ENCODE measurements around the gene THADA. TPM values are rescaled to one million over a fixed set of nuclear protein-coding genes. Genes with fewer than 3 reads are reported as not detected.
A peak's percentile ranks its signal among the peaks of the same experiment; 100 is the strongest.

THADA gene
- total and polyA plus RNA-seq, 2 experiments from 2014 or later, result 10.8 to 18.8 TPM

DNA sequence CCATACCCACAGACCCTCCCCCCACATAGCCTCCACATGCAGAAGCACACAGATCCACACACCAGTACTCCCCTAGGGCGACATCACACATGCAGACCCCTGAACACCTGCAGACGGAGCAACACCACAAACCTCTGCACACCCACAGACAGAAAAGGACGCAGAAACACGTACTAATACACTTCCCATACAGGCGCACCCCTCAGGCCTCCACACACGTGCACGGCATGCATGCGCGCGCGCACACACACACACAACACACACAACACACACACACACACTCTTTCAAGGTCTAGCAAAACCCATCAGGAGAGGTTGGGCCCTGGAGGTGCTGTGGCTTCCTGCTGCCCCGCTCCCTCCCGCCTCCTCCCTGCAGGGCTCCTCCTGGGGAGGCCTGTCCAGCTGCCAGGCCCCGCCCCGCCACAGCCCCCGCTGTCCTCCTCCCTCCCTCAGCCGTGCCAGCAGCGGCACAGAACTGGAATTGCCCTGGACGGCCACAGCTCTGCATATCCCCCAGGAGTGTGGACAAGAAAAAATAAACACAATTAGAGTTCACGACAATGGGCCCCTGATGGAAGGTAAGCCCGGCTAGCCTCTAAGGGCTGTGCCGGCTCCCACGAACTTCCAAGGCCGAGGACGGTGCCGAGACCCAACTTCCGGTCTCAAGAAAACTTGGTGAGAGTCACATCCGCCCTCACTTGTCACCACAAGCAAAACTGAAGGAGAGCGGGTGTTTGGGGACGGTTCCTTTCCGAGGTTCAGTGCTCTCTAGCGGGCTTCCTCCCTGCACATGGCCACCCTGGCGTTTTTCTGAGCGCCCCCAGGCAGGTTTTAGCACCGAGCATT lies 376.2 kb downstream of the THADA start:
- Histone ChIP-seq H3K36me3 (replicated peaks; ENCODE audit: insufficient read depth, low read depth) (no peaks in the 10 kb centered on the region), H3K27ac (peak overlapping the region; percentile 100), H3K4me2 (peak overlapping the region; percentile 77), H3K4me3 (no peak overlapping the region), H3K27me3 (no peaks in the 10 kb centered on the region), H3K4me1 (ENCODE audit: insufficient read depth) (peaks cover 38% of the 10 kb centered on the region), H3K9me2 (replicated peaks; ENCODE audit: insufficient read depth) (no peaks in the 10 kb centered on the region), H3K9me3 (ENCODE audit: low read depth) (no peaks in the 10 kb centered on the region), H2AFZ (no peak overlapping the region), H4K20me1 (ENCODE audit: insufficient read depth, poor library complexity, severe bottlenecking) (peaks cover 17% of the 10 kb centered on the region), H3K79me2 (peaks cover 30% of the 10 kb centered on the region)
- DNase-seq (ENCODE audit: low spot score), result peak; percentile 92
- WGBS (ENCODE audit: low lambda C conversion rate, missing lambda C conversion rate), result 14% methylated on average over 31 of the region's 35 CpGs
- TF ChIP-seq EZH2 (IDR thresholded peaks at IDR 0.05; ENCODE audit: borderline replicate concordance), result no peak

DNA sequence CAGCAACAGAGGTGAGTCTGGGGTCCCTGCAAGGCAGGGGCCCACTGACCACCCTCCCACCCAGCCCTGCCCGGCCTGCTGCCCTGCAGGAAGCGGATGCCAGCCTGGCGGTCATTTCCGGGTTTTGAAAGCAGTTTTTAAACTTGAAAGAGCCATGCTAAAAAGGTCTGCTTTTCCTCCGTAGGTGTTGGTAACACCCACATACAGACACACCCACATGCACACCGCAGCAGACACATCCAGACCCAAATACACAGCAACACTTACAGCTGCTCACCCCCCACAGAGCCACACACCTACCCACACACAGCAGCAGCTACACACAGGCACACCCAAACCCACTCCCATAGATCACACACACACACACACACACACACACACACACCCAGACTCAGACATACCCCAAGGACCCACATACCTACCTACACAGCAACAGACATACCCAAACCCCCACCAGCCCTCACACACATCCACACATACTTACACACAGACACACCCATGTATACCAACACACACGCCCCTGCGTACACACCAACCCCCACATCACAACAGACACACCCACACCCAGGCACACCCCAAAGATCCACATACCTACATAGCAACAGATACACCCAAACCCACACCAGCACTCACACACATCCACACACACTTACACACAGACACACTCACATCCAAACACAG lies 377.0 kb downstream of the THADA start:
- no peaks in the 10 kb centered on the region for H3K9me2 ChIP-seq (replicated peaks; ENCODE audit: insufficient read depth)
- WGBS (ENCODE audit: low lambda C conversion rate, missing lambda C conversion rate), result 34% methylated on average over 8 of the region's 8 CpGs
- H3K36me3 ChIP-seq (replicated peaks; ENCODE audit: insufficient read depth, low read depth), result no peaks in the 10 kb centered on the region
- H3K9me3 ChIP-seq (ENCODE audit: low read depth), result no peaks in the 10 kb centered on the region
- no peaks in the 10 kb centered on the region for H3K27me3 ChIP-seq
- H3K4me1 ChIP-seq (ENCODE audit: insufficient read depth), result peaks cover 38% of the 10 kb centered on the region
- no peak for TF ChIP-seq EZH2phosphoT487 (IDR thresholded peaks at IDR 0.05; ENCODE audit: low read depth, severe bottlenecking, unreplicated experiment)
- TF ChIP-seq, protein P1, sequence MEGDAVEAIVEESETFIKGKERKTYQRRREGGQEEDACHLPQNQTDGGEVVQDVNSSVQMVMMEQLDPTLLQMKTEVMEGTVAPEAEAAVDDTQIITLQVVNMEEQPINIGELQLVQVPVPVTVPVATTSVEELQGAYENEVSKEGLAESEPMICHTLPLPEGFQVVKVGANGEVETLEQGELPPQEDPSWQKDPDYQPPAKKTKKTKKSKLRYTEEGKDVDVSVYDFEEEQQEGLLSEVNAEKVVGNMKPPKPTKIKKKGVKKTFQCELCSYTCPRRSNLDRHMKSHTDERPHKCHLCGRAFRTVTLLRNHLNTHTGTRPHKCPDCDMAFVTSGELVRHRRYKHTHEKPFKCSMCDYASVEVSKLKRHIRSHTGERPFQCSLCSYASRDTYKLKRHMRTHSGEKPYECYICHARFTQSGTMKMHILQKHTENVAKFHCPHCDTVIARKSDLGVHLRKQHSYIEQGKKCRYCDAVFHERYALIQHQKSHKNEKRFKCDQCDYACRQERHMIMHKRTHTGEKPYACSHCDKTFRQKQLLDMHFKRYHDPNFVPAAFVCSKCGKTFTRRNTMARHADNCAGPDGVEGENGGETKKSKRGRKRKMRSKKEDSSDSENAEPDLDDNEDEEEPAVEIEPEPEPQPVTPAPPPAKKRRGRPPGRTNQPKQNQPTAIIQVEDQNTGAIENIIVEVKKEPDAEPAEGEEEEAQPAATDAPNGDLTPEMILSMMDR (IDR thresholded peaks at IDR 0.05; ENCODE audit: poor library complexity), result no peak
- TF ChIP-seq EZH2 (IDR thresholded peaks at IDR 0.05; ENCODE audit: borderline replicate concordance), result no peak
- peak overlapping the region; percentile 77 for H3K4me2 ChIP-seq
- H2AFZ ChIP-seq, result no peak overlapping the region
- peak overlapping the region; percentile 100 for H3K27ac ChIP-seq
- peaks cover 11% of the 10 kb centered on the region for H4K20me1 ChIP-seq (ENCODE audit: insufficient read depth, poor library complexity, severe bottlenecking)
- H3K4me3 ChIP-seq, result no peak overlapping the region
- peaks cover 24% of the 10 kb centered on the region for H3K79me2 ChIP-seq
- DNase-seq (ENCODE audit: low spot score), result peak; percentile 56

DNA sequence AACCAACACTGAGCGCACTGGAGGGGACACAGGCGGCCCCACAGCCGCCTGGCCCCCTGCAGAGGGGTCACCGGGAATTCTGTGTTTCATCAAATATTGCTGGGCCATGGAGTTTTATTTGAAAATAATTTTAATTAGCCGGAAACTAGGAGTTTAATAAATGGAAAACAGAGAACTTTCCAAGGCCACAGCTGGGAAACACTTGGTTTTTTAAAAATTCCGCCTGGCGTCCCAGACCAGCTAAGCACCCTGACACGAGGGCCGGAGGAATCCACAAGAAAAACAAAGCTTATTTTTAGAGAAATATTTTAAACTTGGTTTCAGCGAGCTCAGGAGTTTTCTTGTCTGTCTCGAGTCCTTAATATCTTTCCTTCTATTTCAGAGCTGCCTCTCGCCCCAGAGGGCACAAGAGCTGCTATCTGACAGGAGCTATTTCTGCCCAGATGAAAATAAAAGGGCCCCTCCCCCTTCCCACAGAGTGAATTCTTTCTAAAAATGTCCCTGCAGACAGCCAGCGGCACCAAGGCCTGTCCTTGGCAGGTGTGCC lies 377.6 kb downstream of the THADA start:
- H2AFZ ChIP-seq, result no peak overlapping the region
- no peak overlapping the region for H3K4me3 ChIP-seq
- WGBS (ENCODE audit: low lambda C conversion rate, missing lambda C conversion rate), result 27% methylated on average over 13 of the region's 13 CpGs

More for the DNA sequence above, 377.6 kb downstream of the THADA start:
- H3K27me3 ChIP-seq, result no peaks in the 10 kb centered on the region
- peak overlapping the region; percentile 100 for H3K27ac ChIP-seq
- peak; percentile 39 for DNase-seq (ENCODE audit: low spot score)
- peak overlapping the region; percentile 77 for H3K4me2 ChIP-seq
- TF ChIP-seq, protein P1 (IDR thresholded peaks at IDR 0.05; ENCODE audit: poor library complexity), result no peak
- no peaks in the 10 kb centered on the region for H3K9me2 ChIP-seq (replicated peaks; ENCODE audit: insufficient read depth)
- H4K20me1 ChIP-seq (ENCODE audit: insufficient read depth, poor library complexity, severe bottlenecking), result peaks cover 5% of the 10 kb centered on the region
- H3K36me3 ChIP-seq (replicated peaks; ENCODE audit: insufficient read depth, low read depth), result no peaks in the 10 kb centered on the region
- peaks cover 18% of the 10 kb centered on the region for H3K79me2 ChIP-seq
- H3K9me3 ChIP-seq (ENCODE audit: low read depth), result no peaks in the 10 kb centered on the region
- peaks cover 38% of the 10 kb centered on the region for H3K4me1 ChIP-seq (ENCODE audit: insufficient read depth)

Data from hepatocyte (in vitro differentiated cells).